Esophagus mucosa (tissue), 1 donor: ENCODE measurements around the gene OR51L1. TPM values are rescaled to one million over a fixed set of nuclear protein-coding genes. Genes with fewer than 3 reads are reported as not detected.
"Not testable (repeated sequence)": the region's sequence is repeated elsewhere in the genome, so short reads cannot be mapped to it uniquely, and the experiment has no call there.

Experiments used
- ATAC-seq: fragments of 200-7000 bp; cut with Tn5 transposase; one replicate; pipeline ENCODE4 v1.9.1; 2020
- total RNA-seq: library from RNA; stranded (reverse); gene quantifications from one replicate; pipeline ENCODE4 v1.2.4, GENCODE V29; 2023
- donor health status: DM: yes; HTN: yes; CAD: no.

Gene OR51L1, protein sequence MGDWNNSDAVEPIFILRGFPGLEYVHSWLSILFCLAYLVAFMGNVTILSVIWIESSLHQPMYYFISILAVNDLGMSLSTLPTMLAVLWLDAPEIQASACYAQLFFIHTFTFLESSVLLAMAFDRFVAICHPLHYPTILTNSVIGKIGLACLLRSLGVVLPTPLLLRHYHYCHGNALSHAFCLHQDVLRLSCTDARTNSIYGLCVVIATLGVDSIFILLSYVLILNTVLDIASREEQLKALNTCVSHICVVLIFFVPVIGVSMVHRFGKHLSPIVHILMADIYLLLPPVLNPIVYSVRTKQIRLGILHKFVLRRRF
- not detected for total RNA-seq

DNA sequence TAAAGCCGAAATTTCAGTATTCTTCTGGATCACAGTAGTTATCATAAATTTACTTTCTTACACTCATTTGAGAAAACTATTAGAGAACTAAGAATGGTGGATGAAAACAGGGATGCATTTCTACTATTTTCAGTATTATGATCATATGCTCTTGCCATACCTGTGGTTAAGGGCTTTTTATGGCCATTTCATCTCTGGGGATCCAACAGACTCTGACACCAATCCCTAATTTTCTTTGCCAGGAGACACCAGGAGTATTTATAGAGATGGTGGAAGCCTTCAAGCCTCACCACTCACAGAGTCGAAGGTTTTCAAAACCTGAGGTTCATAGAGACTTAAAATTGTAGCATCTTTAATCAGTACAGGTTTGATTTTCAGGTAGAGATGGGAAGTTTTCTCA lies at the start of gene OR51L1:
OR51L1 (plus strand) TSS at position 301 of the 400 bp plus-strand sequence. CDS start 4,132 bp downstream, outside the sequence.
- ATAC-seq = no peak

DNA sequence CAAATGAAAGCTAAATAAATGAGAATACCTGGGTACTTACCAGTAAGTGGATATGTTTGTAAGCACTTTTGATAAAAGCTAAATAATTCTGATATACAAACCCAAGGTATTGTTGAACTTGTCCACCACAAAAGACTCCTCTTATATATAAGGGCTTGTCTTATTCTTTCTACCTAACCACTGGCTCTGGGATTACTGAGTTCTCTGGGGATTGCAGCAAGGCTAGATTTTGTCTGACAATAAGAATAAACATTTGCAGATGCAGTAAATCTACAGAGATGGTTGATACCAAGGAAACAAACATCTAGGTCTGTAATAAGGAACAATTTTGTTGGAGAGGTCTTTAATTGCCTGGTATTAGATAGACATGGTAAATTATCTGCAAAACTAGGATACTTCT lies 47.1 kb upstream of the OR51L1 start, which contains the start of gene OR51A4:
OR51A4 (minus strand) TSS at position 101 of the 400 bp plus-strand sequence. CDS start 505 bp downstream, outside the sequence.
- ATAC-seq = no peak

DNA sequence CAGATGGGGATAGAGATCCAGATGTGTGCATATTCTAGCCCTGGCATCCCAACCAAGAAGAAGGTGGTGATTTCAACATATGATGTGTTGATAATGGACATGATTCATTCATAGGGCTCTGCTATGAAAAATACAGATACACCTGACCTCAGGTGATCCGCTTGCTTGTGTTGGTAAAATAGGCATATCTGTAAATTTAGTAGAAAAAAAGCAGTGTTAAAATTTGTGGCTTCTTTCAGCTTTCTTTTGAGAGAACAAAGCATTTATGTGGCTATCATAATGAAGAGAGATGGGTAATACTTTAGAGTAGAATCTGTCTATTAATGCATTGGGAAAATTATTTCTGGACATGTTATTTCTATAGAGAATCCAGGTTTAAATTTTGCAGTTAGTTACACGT lies 39.0 kb upstream of the OR51L1 start, which contains the start of gene OR51A2:
OR51A2 (minus strand) TSS at position 101 of the 400 bp plus-strand sequence; CDS start at position 101, 0 bp downstream.
- not testable (repeated sequence) for ATAC-seq

DNA sequence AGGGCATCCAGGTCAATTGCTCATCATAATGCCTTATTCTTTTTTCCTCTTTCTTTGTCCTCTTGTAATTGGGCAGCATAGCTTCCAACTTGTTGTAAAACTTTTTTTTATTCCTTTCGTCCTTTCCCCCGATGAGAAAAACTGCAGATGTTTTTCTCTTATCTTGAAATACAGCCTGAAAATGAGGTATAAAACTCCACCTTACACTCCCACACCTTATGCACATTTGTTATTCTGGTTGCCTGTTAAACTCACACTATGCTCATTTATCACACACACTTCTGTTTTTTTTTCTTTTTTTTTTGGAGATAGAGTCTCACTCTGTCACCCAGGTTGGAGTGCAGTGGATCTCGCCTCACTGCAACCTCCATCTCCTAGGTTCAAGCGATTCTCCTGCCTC lies 37.3 kb upstream of the OR51L1 start:
- no peak for ATAC-seq

DNA sequence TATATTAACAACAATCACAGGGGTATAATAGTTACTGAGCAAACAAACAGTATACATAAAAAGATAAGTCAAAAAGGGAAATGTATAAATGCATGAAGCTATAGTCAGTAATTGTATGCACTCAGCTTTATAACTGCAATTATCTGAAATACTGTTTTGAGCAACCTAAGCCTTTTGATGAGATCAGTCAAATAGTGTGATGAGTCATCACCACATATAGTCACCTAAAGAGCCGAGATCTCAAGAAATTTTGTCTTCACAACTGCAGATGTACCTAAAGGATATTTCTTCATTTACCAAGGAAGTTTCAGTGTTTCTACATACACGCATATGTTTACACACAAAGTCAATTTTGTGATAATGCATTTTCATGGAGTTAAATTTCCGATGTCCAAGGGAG lies 33.8 kb upstream of the OR51L1 start:
- no peak for ATAC-seq

DNA sequence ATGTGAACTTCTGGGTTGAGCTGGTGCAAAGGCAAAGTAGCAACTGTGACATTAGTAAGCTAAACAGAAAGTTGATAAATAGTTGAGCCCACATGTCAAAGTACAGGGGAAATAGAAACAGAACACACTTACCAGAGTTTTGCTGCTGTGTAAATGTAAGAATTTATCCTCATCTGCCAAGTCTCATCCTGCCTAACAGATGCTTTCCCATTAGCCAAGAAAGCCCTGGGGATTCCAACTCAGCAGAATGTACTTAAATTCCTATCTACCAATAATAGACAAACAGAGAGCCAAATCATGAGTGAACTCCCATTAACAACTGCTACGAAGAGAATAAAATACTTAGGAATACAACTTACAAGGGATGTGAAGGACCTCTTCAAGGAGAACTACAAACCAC lies 31.8 kb upstream of the OR51L1 start:
- ATAC-seq = no peak

DNA sequence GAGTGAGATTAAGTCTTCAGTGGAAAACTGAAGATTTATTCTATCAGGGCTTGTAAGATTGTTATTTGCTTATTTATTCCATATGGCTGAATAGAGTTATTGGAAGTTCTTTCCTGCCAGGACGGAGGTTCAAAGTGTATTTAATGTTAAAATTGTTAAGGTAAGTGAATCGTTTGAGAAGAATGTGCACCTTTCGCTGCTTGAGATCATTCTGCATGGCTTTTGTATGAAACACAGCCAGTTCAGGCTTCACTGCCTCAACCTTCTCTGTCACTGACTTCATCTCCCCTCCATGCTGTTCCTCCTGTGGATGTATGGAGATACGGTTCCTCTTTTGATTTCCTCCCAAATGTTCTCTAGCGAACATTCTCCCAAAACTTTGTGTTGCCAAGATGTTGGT lies 19.2 kb upstream of the OR51L1 start:
- ATAC-seq = no peak

DNA sequence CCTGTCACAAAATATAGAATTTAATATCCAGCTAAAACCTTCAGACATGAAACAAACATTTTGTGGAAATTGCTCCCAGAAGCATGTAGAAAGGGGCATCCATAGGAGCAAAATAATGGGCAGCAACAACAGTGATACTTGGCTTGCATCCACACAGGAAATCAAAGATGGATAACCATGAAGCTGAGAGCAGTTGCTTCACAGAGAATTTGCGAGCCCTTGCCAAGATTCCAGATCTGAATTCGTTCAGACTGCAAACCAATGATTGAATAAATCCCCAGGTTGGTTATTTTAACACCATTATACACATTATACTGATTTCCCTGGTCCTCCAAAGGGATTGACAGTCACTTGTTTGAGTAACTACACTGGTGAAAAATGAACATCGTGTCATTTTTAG lies 15.6 kb upstream of the OR51L1 start:
- ATAC-seq = no peak

DNA sequence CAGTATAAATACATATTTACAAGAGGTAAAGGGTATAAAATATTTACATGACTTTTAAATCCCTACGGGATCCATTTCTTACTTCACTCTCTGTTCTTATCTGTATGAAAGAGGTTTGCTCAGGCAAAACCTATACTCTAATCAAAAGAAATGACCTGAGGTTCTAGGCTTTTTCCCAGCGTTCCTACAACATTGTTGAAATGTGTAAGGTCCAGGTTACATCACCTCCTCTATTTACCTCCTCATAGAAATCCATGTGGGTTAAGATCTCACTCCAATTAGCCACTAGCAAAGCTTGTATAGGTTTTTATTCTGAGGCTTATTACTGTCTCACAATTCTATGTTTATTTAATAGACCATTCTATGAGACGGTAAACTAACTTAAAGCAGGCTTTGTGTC lies 12.0 kb upstream of the OR51L1 start:
- no peak for ATAC-seq

DNA sequence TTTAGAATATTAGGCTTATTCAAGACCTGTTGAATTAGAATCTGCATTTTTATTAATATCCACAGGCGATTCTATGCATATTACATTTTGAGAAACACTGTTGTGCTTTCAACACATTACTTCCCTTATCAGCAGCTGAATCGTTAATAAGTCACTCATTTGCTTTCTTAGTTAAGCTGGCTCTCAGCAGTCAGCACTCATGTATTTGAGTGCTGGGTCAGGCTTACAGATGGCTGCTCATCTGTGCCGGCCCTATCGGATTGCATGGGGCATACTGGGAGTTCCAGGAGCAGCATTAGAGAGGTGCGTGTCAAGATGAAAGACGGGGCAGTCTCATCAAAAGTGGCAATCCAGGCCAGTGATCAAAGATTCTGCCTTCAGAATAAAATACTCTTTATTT lies 10.8 kb upstream of the OR51L1 start:
- ATAC-seq = no peak

DNA sequence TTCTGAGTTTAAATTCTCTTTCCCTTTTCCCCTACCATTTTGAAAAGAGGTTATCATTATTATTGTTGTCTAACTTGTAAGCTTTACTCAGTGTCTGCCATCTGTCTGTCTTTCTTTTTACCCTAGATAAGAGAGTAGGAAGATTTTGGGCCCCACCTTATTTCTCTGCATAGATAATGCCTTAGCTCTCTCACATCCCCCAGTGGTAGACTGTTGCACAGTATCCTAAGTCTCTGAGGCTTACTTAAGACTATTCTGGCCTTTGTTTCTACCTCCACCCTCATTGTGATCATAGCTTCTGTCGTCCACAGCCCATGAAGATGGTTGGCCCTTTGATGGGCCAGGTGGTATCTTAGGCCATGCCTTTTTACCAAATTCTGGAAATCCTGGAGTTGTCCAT lies 3.6 kb upstream of the OR51L1 start:
- ATAC-seq = no peak

DNA sequence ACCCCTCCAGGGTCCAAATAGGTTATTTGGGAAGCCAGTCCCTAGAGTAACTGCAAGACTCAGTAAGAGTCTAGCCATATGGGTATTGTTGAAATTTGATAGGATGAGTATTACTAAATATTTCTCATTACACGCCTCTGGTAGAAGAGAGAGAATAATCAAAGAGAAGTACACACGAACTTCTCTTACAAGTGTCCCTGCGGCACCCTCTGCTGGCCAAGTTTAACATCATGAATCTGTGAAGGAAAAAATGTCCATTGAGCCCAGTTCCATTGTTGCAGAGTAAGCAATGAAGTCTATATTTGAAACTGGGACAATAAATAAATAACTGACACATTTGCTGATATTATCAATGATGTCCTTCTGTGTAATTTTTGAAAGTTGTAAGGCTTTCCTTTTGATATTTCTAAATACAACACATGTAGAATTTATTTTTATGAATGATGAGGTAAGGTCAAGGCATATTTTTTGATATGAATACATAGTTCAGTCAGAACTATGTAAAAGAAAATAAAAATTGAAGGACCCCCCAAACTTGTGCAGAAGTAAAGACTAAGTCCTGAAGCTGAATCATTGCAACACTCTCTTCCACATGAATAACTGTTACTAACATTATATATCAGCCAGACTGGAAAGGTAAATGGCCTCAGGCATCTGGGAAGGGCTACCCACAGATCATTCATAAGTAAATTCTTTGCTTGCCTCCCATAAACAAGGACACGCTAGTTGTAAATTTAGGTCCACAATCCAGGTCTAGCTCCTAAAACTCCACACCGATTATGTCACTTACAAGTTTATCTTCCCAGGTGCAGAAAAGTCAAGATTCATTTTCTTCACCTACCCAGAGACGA lies 10.0 kb downstream of the OR51L1 start:
- ATAC-seq = peak; percentile 29

DNA sequence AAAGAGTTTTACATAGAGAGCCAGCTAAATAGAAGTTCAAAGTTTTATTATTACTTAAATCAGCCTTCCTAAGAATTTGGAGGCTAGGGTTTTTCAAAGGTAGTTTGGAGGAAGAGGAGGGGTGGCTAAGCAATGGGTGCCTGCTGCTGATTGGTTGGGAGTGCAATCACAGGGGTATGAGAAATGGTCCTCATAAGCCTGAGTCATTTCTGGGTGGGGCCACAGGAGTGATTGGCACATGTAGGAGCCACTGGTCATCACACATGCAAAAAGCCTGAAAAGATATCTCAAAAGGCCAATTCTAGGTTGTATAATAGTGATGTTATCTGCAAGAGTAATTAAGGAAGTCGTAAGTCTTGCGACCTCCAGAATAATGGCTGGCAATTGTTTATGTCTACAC lies 12.9 kb downstream of the OR51L1 start:
- no peak for ATAC-seq

DNA sequence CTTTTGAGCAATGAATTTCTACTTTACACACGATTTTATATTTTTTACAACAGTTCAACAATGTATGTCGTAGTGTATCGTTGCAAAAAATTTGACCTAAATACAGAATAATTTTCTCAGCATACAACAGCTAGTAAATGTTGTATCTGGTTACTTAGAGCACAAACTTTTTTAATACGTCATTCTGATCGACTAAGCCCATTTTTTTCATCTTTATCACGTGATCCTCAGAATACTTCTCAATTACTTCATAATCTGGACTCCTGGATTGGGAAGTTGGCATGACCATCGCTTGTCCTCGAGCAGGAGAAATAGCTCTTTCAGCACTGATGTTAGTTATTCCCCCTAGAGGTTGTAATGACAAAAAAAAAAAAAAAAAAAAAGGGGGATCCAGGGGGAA lies 16.6 kb downstream of the OR51L1 start:
- ATAC-seq = no peak

DNA sequence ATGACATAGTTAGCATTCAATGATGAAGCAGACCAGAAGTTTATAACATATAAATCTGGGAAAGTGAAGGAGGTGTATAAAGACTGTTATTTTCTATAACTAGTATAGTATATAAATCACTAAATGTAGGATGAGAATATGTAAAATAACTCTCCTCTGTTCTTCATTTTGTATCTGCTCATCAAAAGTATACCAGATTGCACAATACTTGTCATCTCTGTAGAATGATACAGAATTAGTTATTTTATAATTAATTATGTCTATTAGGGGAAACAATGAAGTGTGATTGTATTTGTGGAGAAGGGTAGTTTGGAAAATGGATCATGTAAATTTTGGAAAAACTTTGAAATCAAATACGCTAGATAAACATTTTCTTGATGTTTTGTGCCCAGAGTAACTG lies 18.4 kb downstream of the OR51L1 start:
- ATAC-seq = no peak

DNA sequence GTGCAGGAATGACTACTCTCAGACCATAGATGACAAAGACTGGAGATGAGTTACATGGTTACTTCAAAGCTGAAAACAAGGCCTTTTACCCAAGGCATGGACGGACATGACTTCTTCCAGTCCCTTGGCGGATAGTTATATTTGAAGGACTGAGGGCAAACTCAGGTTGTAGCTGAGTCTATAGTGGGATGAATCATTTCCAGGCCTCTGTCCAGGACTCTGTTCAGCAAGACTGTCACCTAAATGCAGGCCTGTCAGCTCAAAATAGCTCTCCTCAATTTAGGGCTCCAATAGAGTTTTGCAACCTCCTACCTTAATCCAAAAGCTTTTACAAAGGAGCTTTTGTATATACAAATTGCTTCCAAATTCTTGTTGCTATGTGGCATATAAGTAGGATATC lies 27.3 kb downstream of the OR51L1 start:
- ATAC-seq = no peak

DNA sequence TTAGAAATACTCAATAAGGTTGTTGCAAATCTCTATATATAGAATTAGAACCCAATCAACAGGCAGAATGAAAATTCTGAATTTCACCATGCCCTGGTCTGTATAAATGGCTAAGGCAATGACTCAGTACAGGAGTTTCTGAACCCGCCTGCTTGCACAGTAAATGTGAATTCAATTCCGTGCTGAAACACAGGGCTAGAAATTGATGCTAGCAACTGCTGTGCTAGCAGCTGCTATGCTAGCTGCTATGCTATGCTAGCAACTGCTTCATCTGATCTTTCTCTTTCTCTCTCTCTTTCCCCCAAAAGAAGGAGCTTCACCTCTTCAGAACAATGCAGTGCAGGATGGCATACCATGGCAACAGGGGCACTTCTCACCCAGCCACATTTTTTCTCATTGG lies 42.0 kb downstream of the OR51L1 start:
- no peak for ATAC-seq

DNA sequence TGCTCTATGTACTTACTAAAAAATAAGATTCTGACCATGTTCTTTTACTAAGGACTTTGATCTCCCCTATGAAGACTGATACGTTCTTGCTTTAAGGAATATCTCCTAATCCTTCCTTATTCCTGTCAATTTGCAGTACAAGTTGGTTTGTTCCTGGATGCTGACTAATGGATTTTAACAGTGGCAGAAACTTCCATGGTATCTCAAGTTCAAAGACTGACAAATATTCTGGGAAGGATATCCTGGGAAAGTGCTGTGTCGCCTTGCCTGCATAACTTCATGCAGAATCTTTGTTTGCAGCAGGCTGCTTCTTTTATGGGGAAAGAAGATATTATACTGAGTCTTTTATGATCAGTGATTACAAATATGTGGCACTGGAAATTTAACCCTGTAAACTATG lies 43.3 kb downstream of the OR51L1 start:
- no peak for ATAC-seq

DNA sequence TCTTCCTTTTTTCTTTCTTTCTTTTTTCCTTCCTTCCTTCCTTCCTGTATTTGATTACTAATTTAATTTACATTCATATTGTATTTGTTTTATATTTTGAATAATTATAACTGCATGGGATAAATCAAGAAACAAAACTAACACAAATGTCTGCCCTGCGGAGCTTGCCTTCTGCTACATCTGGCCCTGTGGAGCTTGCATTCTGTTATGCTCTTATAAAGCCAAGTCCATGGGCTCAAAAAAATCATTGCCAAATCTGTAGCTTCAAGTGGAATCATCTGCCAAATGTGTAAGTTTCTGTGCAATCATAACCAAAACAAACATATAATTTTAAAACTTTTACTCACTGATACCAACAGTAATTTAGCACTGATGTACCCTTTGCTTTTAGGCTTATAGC lies 43.7 kb downstream of the OR51L1 start:
- ATAC-seq = no peak

DNA sequence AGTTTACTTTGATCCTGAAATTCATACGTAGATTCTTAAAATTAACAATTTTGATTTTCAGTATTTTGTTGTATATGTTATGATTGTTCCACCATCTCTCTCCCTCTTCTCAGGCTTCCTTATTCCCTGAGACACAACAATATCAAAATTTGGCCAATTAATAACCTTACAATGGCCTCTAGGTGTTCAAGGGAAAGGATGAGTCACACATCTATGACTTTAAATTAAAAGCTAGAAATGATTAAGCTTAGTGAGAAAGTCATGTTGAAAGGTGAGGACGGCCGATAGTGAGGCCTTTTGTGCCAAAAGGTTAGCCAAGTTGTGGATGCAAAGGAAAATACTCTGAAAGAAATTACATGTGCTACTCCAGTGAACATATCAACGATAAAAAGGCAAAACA lies 46.2 kb downstream of the OR51L1 start:
- ATAC-seq = no peak

DNA sequence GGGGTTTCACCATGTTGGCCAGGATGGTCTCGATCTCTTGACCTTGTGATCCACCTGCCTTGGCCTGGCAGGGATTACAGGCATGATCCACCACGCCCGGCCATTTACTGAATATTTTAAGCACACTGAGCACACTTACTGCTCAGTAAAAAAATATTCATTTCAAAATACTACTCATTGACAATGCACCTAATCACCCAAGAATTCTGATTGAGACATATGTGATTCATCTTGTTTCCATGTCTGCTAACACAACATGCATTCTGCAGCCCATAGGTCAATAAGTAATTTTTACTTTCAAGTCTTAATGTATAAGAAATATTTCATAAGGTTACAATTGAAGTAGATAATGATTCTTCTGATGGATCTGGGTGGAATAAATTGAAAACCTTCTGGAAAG lies 47.4 kb downstream of the OR51L1 start:
- no peak for ATAC-seq

DNA sequence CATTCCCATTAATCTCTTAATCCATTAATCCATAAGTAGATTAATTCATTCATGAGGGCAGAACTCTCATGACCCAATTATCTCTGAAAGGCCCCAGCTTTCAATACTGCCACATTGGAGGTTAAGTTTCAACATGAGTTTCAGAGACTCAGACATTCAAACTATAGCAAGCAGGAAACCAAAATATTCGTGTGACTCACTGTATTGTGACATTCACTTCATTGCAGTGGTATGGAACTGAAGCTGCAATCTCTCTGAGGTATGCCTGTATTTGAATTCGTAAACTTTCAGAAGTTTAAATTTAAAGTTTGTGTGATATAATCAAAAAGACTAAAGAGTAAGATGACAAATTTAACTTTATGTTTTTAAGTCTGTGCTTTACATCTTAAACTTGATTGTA lies 48.7 kb downstream of the OR51L1 start:
- ATAC-seq = no peak

DNA sequence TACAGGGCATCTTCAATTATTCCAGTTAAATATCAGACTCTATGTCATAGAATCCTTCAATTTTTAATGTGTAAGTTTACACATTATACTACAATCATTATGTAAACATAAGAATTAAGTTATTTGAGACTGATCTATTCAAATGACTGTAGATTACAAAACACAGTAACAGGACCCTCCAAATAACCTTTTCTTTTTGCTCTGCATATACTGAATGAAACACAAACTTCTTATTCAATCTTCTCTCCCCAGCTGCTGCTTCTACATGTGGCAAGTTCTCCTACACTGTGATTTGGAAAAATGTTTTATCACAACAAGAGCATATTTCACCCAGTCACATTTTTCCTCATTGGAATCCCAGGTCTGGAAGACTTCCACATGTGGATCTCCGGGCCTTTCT lies 51.6 kb downstream of the OR51L1 start, which contains the start of gene OR52J3:
OR52J3 (plus strand) TSS at position 301 of the 400 bp plus-strand sequence; CDS start at position 301, 0 bp downstream.
- no peak for ATAC-seq
